ENCODE data around the gene RRP9.

The RRP9 gene

DNA sequence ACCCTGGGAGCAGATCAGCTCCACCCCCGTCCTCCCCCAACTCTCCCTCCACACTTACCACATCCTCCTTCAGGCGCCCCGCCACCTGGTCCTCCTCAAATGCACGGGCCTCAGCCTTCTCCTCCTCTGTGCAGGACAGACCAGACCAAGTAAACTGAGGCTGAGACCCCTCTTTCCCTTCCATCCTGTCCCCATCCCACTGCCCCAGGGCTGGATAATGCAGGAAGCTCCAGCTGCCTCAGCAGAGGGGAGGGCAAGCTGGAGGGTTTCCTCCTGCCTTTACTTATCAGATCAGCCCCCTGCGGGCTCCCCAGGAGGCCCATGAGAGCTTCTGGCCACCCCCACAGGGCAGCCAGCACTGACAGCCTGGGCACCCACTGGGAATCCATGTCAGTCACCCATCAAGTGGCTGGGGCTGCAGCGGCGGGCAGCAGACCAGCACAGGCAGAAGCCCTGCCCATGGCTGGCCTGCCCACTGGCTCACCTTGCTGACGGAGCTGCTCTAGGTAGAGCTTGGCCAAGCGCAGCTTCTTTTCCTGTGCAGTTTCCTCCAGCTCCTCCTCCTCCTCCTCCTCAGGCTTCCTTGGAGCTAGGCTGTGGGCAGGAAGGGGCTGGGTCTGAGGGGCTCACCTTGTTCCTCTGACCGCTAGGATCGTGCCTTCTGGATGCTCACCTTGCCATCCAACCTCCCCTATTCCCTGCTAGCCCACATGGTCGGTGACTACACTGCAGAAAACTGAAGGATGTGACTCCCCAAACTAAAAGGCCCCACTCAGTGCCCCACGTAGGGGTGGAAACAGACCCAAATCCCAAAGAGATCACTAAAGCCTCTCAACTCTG is 3.9 kb downstream of the RRP9 start:
- no peak for DNase-seq (ENCODE audit: low spot score)
- Histone ChIP-seq H3K4me3 (ENCODE audit: low read length in 2 of 2) (no peak overlapping the region), H3K79me1 (ENCODE audit: low read depth, low read length) (peaks cover 5% of the 10 kb centered on the region), H3K27me3 (ENCODE audit: control insufficient read depth in 3 of 3, insufficient read depth in 3 of 3, low read depth in 1 of 3, low read length in 3 of 3) (no peaks in the 10 kb centered on the region), H3K4me2 (ENCODE audit: insufficient read depth, low read length, poor library complexity, severe bottlenecking) (no peak overlapping the region), H2BK120ac (ENCODE audit: low read depth, low read length) (no peak overlapping the region), H2BK12ac (ENCODE audit: low read length) (no peak overlapping the region), H3K23ac (ENCODE audit: low read depth, low read length, poor library complexity) (peak overlapping the region; percentile 37), H4K8ac (ENCODE audit: low read depth, low read length) (no peak overlapping the region), H3K9me3 (replicated peaks in 1 of 2; ENCODE audit: control insufficient read depth in 2 of 2, insufficient read depth in 1 of 2, low read depth in 1 of 2, low read length in 2 of 2) (no peaks in the 10 kb centered on the region), H3K18ac (ENCODE audit: low read length) (no peak overlapping the region), H3K14ac (ENCODE audit: low read length) (no peak overlapping the region), H4K91ac (ENCODE audit: low read depth, low read length, poor library complexity) (no peak overlapping the region), H3K27ac (replicated peaks; ENCODE audit: low read length) (no peak overlapping the region), H3K4ac (ENCODE audit: low read length) (no peak overlapping the region), H2BK5ac (ENCODE audit: low read length) (peak overlapping the region; percentile 54), H2AFZ (ENCODE audit: low read length) (no peak overlapping the region), H2AK5ac (ENCODE audit: low read depth, low read length) (no peak overlapping the region), H2BK15ac (ENCODE audit: low read length) (no peak overlapping the region), H3K9ac (ENCODE audit: low read depth, low read length, poor library complexity) (no peak overlapping the region), H3K36me3 (replicated peaks in 1 of 2; ENCODE audit: control insufficient read depth in 2 of 2, insufficient read depth in 2 of 2, low read length in 2 of 2) (peaks cover 40 to 64% of the 10 kb centered on the region in 2 donors), H3K4me1 (ENCODE audit: control insufficient read depth in 2 of 2, insufficient read depth in 1 of 2, low read depth in 1 of 2, low read length in 2 of 2) (peaks cover 5 to 7% of the 10 kb centered on the region in 2 donors)
- no CpG with 5 or more reads among the region's 13 CpGs for WGBS, 2 donors (ENCODE audit: extremely low coverage in 2 of 2, insufficient read length in 2 of 2, insufficient replicate concordance in 1 of 2)

DNA sequence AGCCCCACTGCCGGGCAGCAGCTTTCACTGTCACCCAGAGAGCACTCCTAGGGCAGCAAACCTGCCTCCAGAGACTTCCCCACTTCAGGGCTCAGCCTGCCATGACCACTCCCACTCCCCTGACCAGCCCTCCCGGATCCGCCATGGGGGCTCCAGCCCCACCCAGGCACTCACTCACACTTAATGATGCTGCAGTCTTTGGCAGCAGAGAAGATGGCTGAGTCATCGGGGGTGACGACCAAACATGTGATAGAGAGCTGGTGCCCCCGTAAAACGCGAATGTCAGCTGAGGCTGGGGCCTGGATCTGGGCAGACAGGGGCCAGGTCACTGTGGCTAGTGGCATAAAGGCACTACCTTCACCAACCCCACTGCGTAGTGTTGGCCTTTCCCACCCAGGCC is 4.7 kb downstream of the RRP9 start:
- no peak overlapping the region for H3K4ac ChIP-seq (ENCODE audit: low read length)
- no peak overlapping the region for H3K14ac ChIP-seq (ENCODE audit: low read length)
- no peak overlapping the region for H4K91ac ChIP-seq (ENCODE audit: low read depth, low read length, poor library complexity)
- no peak overlapping the region for H2AK5ac ChIP-seq (ENCODE audit: low read depth, low read length)
- no peak overlapping the region for H2BK12ac ChIP-seq (ENCODE audit: low read length)
- no peak overlapping the region for H3K4me3 ChIP-seq (ENCODE audit: low read length in 2 of 2)
- H2BK15ac ChIP-seq (ENCODE audit: low read length): no peak overlapping the region
- no peak overlapping the region for H2BK120ac ChIP-seq (ENCODE audit: low read depth, low read length)
- H3K79me1 ChIP-seq (ENCODE audit: low read depth, low read length): peaks cover 5% of the 10 kb centered on the region
- H3K18ac ChIP-seq (ENCODE audit: low read length): no peak overlapping the region
- no CpG with 5 or more reads among the region's 9 CpGs for WGBS, 2 donors (ENCODE audit: extremely low coverage in 2 of 2, insufficient read length in 2 of 2, insufficient replicate concordance in 1 of 2)
- H4K8ac ChIP-seq (ENCODE audit: low read depth, low read length): no peak overlapping the region
- H3K27me3 ChIP-seq (ENCODE audit: control insufficient read depth in 3 of 3, insufficient read depth in 3 of 3, low read depth in 1 of 3, low read length in 3 of 3): no peaks in the 10 kb centered on the region
- no peak overlapping the region for H3K23ac ChIP-seq (ENCODE audit: low read depth, low read length, poor library complexity)
- H3K27ac ChIP-seq (replicated peaks; ENCODE audit: low read length): no peak overlapping the region
- DNase-seq (ENCODE audit: low spot score): no peak
- H2AFZ ChIP-seq (ENCODE audit: low read length): no peak overlapping the region
- peaks cover 44 to 69% of the 10 kb centered on the region in 2 donors for H3K36me3 ChIP-seq (replicated peaks in 1 of 2; ENCODE audit: control insufficient read depth in 2 of 2, insufficient read depth in 2 of 2, low read length in 2 of 2)
- H2BK5ac ChIP-seq (ENCODE audit: low read length): no peak overlapping the region
- peaks cover 0 to 3% of the 10 kb centered on the region in 2 donors for H3K4me1 ChIP-seq (ENCODE audit: control insufficient read depth in 2 of 2, insufficient read depth in 1 of 2, low read depth in 1 of 2, low read length in 2 of 2)
- no peaks in the 10 kb centered on the region for H3K9me3 ChIP-seq (replicated peaks in 1 of 2; ENCODE audit: control insufficient read depth in 2 of 2, insufficient read depth in 1 of 2, low read depth in 1 of 2, low read length in 2 of 2)
- H3K9ac ChIP-seq (ENCODE audit: low read depth, low read length, poor library complexity): no peak overlapping the region
- H3K4me2 ChIP-seq (ENCODE audit: insufficient read depth, low read length, poor library complexity, severe bottlenecking): no peak overlapping the region

DNA sequence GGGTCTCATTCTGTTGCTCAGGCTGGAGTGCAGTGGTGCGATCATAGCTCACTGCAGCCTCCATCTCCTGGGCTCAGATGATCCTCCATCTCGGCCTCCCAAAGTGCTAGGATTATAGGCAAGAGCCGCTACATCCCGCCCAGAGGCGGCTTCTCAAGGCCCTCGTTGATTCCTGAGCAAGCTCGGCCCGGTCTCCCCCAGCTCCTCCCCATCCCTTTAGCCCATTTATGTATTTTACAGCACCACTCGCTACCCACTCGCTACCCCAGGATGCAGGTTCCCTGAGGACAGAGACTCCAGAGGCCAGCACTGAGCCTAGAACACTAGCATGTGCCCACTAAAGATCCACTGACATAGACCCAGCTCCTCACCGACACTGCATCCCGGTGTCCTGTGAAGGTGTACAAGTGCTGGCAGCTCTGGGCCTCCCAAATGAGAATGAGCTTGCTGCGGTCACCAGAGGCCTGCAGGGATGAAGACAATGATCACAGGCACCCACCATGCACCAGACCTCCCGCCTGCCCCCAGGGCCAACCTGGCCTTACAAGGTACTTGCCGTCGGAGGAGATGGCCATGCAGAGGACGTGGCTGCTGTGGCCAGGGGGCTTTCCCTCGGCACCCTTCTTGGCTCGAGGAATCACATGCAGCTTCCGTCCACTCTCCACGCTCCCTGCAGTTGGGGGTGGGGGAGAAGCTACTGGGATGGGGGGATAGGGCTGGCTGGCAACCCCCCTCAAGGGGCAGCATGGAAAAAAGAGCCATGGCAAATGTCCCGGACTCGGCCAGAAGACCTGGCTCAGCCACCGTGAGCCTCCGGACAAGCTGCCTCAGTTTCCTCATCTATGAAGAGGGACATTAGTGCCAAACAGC is 5.6 kb downstream of the RRP9 start:
- DNase-seq (ENCODE audit: low spot score): no peak

More for the DNA sequence above, 5.6 kb downstream of the RRP9 start:
- Histone ChIP-seq H3K79me1 (ENCODE audit: low read depth, low read length) (peaks cover 4% of the 10 kb centered on the region), H3K4ac (ENCODE audit: low read length) (no peak overlapping the region), H3K23ac (ENCODE audit: low read depth, low read length, poor library complexity) (no peak overlapping the region), H2AK5ac (ENCODE audit: low read depth, low read length) (no peak overlapping the region), H3K14ac (ENCODE audit: low read length) (no peak overlapping the region), H3K18ac (ENCODE audit: low read length) (no peak overlapping the region), H2BK15ac (ENCODE audit: low read length) (no peak overlapping the region), H2BK12ac (ENCODE audit: low read length) (no peak overlapping the region), H3K9ac (ENCODE audit: low read depth, low read length, poor library complexity) (no peak overlapping the region), H2BK5ac (ENCODE audit: low read length) (no peak overlapping the region), H3K9me3 (replicated peaks in 1 of 2; ENCODE audit: control insufficient read depth in 2 of 2, insufficient read depth in 1 of 2, low read depth in 1 of 2, low read length in 2 of 2) (no peaks in the 10 kb centered on the region), H3K4me1 (ENCODE audit: control insufficient read depth in 2 of 2, insufficient read depth in 1 of 2, low read depth in 1 of 2, low read length in 2 of 2) (peaks cover 0 to 3% of the 10 kb centered on the region in 2 donors), H2AFZ (ENCODE audit: low read length) (no peak overlapping the region), H3K4me2 (ENCODE audit: insufficient read depth, low read length, poor library complexity, severe bottlenecking) (no peak overlapping the region), H3K27ac (replicated peaks; ENCODE audit: low read length) (no peak overlapping the region), H3K27me3 (ENCODE audit: control insufficient read depth in 3 of 3, insufficient read depth in 3 of 3, low read depth in 1 of 3, low read length in 3 of 3) (no peaks in the 10 kb centered on the region), H3K36me3 (replicated peaks in 1 of 2; ENCODE audit: control insufficient read depth in 2 of 2, insufficient read depth in 2 of 2, low read length in 2 of 2) (peaks cover 45 to 75% of the 10 kb centered on the region in 2 donors), H4K8ac (ENCODE audit: low read depth, low read length) (no peak overlapping the region), H3K4me3 (ENCODE audit: low read length in 2 of 2) (no peak overlapping the region), H2BK120ac (ENCODE audit: low read depth, low read length) (no peak overlapping the region), H4K91ac (ENCODE audit: low read depth, low read length, poor library complexity) (no peak overlapping the region)
- WGBS, 2 donors (ENCODE audit: extremely low coverage in 2 of 2, insufficient read length in 2 of 2, insufficient replicate concordance in 1 of 2): no CpG with 5 or more reads among the region's 25 CpGs

Data from neuronal stem cell (in vitro differentiated cells).